Measurements from ENCODE around the gene ZC3HAV1.

DNA sequence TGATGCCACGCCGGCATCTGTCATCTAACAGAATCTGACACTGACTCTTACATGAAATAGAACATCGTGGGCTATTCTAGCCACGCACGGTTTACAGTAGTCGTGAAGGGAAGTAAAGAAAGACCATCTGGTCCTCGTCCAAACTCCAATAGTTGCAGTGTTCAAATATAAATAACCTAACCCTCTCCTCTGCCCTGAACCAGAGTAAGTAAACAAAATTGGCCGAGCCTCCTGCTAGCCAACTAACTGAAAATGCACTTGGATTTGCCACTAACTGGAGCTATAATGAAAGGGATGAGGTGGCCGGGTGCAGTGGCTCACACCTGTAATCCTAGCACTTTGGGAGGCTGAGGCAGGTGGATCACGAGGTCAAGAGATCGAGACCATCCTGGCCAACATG is 44.2 kb downstream of the ZC3HAV1 start:
- TF ChIP-seq POLR2AphosphoS5 (IDR thresholded peaks at IDR 0.05) (no peak), POLR2A (IDR thresholded peaks at IDR 0.05) (no peak)
- TF ChIP-seq, protein P1, sequence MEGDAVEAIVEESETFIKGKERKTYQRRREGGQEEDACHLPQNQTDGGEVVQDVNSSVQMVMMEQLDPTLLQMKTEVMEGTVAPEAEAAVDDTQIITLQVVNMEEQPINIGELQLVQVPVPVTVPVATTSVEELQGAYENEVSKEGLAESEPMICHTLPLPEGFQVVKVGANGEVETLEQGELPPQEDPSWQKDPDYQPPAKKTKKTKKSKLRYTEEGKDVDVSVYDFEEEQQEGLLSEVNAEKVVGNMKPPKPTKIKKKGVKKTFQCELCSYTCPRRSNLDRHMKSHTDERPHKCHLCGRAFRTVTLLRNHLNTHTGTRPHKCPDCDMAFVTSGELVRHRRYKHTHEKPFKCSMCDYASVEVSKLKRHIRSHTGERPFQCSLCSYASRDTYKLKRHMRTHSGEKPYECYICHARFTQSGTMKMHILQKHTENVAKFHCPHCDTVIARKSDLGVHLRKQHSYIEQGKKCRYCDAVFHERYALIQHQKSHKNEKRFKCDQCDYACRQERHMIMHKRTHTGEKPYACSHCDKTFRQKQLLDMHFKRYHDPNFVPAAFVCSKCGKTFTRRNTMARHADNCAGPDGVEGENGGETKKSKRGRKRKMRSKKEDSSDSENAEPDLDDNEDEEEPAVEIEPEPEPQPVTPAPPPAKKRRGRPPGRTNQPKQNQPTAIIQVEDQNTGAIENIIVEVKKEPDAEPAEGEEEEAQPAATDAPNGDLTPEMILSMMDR (IDR thresholded peaks at IDR 0.05 in 8 of 11, conservative IDR thresholded peaks at IDR 0.05 in 3 of 11): no peak

Measured in spleen (tissue), 7 donors.